OCI-LY3 (cell line): ENCODE measurements around the gene SLC1A1.

Experiments
- H2AFZ ChIP-seq: fragments of 200-600, 300-600 bp; shearing (Covaris generic); 2 replicates; pipeline ENCODE4 v1.6.0; 2014; ENCODE audit warnings: antibody characterized with exemption, low read depth, low read length
- H3K27ac ChIP-seq: fragments of 200-600, 300-600 bp; sonication (generic); 2 replicates; pipeline ENCODE4 v1.5.1; 2014; ENCODE audit warnings: mild to moderate bottlenecking, low read length, moderate library complexity, mixed read lengths
- H3K27me3 ChIP-seq: fragments of 200-600, 300-600 bp; sonication (generic); 2 replicates; pipeline ENCODE4 v1.6.1; 2014; ENCODE audit warnings: low read depth, low read length, mixed read lengths
- H3K36me3 ChIP-seq: fragments of 200-600, 300-600 bp; sonication (generic); replicated peaks from 2 replicates; pipeline ENCODE3; 2014; ENCODE audit warnings: low read depth, low read length, mixed read lengths
- H3K4me1 ChIP-seq: fragments of 300-600, 200-600 bp; sonication (generic); 2 replicates; pipeline ENCODE4 v1.6.1; 2014; ENCODE audit warnings: low read length, mixed read lengths
- H3K4me2 ChIP-seq: fragments of 200-600, 300-600 bp; sonication (generic); 2 replicates; pipeline ENCODE4 v1.6.1; 2014; ENCODE audit warnings: low read length, mixed read lengths
- H3K4me3 ChIP-seq: fragments of 300-600, 200-600 bp; sonication (generic); 2 replicates; pipeline ENCODE4 v1.5.1; 2014; ENCODE audit warnings: antibody characterized with exemption, mild to moderate bottlenecking, low read length, moderate library complexity
- H3K79me2 ChIP-seq: fragments of 300-600, 200-600 bp; shearing (Covaris generic); 2 replicates; pipeline ENCODE4 v1.6.1; 2014; ENCODE audit warnings: mild to moderate bottlenecking, low read length, mixed read lengths
- H3K9ac ChIP-seq: fragments of 300-600, 200-600 bp; shearing (Covaris generic); 2 replicates; pipeline ENCODE4 v1.6.0; 2014; ENCODE audit warnings: mild to moderate bottlenecking, low read length, moderate library complexity
- H3K9me3 ChIP-seq: fragments of 200-600, 300-600 bp; shearing (Covaris generic); 2 replicates; pipeline ENCODE4 v1.6.1; 2014; ENCODE audit warnings: low read length, mixed read lengths; ENCODE audit not compliant: insufficient read depth
- H4K20me1 ChIP-seq: fragments of 200-600, 300-600 bp; sonication (generic); 2 replicates; pipeline ENCODE4 v1.6.1; 2016; ENCODE audit warnings: low read length, mixed read lengths; ENCODE audit not compliant: insufficient read depth
- CTCF ChIP-seq: fragments of 200-600, 300-600 bp; sonication (generic); IDR thresholded peaks from 2 replicates; pipeline ENCODE4 v1.5.1; 2014; ENCODE audit warnings: antibody characterized with exemption, low read length, low read depth
- EZH2phosphoT487 ChIP-seq: fragments of 200-600 bp; shearing (Covaris generic); IDR thresholded peaks from 2 replicates; pipeline ENCODE4 v1.6.1; 2018; ENCODE audit warnings: antibody characterized with exemption, mixed run types, low read depth

The SLC1A1 gene

GRCh38 chr9:4594545-4594944 is 104.3 kb downstream of the SLC1A1 start:
- H3K27ac ChIP-seq: no peak overlapping the region
- H2AFZ ChIP-seq: no peak overlapping the region
- no peaks in the 10 kb centered on the region for H3K27me3 ChIP-seq
- no peak overlapping the region for H3K9ac ChIP-seq
- no peaks in the 10 kb centered on the region for H3K9me3 ChIP-seq
- H3K4me1 ChIP-seq: no peaks in the 10 kb centered on the region
- TF ChIP-seq CTCF (no peak), EZH2phosphoT487 (no peak)
- H3K4me3 ChIP-seq: no peak overlapping the region
- H3K36me3 ChIP-seq: no peaks in the 10 kb centered on the region
- no peak overlapping the region for H3K4me2 ChIP-seq
- H4K20me1 ChIP-seq: no peaks in the 10 kb centered on the region
- no peaks in the 10 kb centered on the region for H3K79me2 ChIP-seq

GRCh38 chr9:4594994-4595393 is 104.7 kb downstream of the SLC1A1 start:
- Histone ChIP-seq H2AFZ (no peak overlapping the region), H3K27me3 (no peaks in the 10 kb centered on the region; the same call in 1 of the 2 replicates), H3K79me2 (no peaks in the 10 kb centered on the region), H3K9me3 (no peaks in the 10 kb centered on the region), H3K9ac (no peak overlapping the region), H4K20me1 (no peaks in the 10 kb centered on the region), H3K4me3 (no peak overlapping the region), H3K4me1 (no peaks in the 10 kb centered on the region), H3K27ac (no peak overlapping the region), H3K36me3 (no peaks in the 10 kb centered on the region), H3K4me2 (no peak overlapping the region)
- no peak for TF ChIP-seq EZH2phosphoT487
- no peak for TF ChIP-seq CTCF

GRCh38 chr9:4596165-4596922 is 106.1 kb downstream of the SLC1A1 start:
- no peak overlapping the region for H2AFZ ChIP-seq
- no peak overlapping the region for H3K4me2 ChIP-seq
- no peaks in the 10 kb centered on the region for H4K20me1 ChIP-seq

More at GRCh38 chr9:4596165-4596922, 106.1 kb downstream of the SLC1A1 start:
- no peaks in the 10 kb centered on the region for H3K79me2 ChIP-seq
- H3K4me3 ChIP-seq: no peak overlapping the region
- H3K9ac ChIP-seq: no peak overlapping the region
- no peaks in the 10 kb centered on the region for H3K9me3 ChIP-seq
- H3K4me1 ChIP-seq: peaks cover 2% of the 10 kb centered on the region; the same call in 1 of the 2 replicates
- H3K27ac ChIP-seq: no peak overlapping the region
- H3K27me3 ChIP-seq: peaks cover 5% of the 10 kb centered on the region; the same call in 1 of the 2 replicates
- TF ChIP-seq EZH2phosphoT487: no peak
- TF ChIP-seq CTCF: no peak
- H3K36me3 ChIP-seq: no peaks in the 10 kb centered on the region
